HepG2 (cell line): Measurements from ENCODE around the gene LRRC74B. TPM values are rescaled to one million over a fixed set of nuclear protein-coding genes. Genes with fewer than 3 reads are reported as not detected.
"Not testable (repeated sequence)": the region's sequence is repeated elsewhere in the genome, so short reads cannot be mapped to it uniquely, and the experiment has no call there.

Experiments
- ATAC-seq: fragments of 200-7000 bp; cut with Tn5 transposase; 3 replicates; pipeline ENCODE4 v1.9.1; 2020; ENCODE audit warnings: mild to moderate bottlenecking, moderate library complexity
- BruUV-seq: library from RNA; stranded (reverse); fragments of 400-500 nt; replicated peaks from 2 replicates; lab custom pipeline; 2021; lab: Mats Ljungman, UMichigan
- CTCF ChIA-PET: fragments of 300-600 bp; formaldehyde crosslinking; extraction: SDS; loops from one replicate; lab custom pipeline; 2021; ENCODE audit warnings: low total read pairs, inconsistent platforms, low intra/inter-chr PET ratio; lab: Yijun Ruan, JAX
- POLR2A ChIA-PET: fragments of 350-600 bp; sonication (Branson Sonifier 250); formaldehyde crosslinking; loops from one replicate; lab custom pipeline; 2020; ENCODE audit warnings: antibody characterized with exemption, inconsistent platforms; lab: Yijun Ruan, JAX
- DNase-seq: peaks from one replicate; pipeline ENCODE4 v3.0.0-alpha.2; 2015; ENCODE audit warnings: low spot score
- FAIRE-seq: peaks from 3 replicates; lab custom pipeline; 2011; peaks lifted over from hg19 to GRCh38; lab: Jason Lieb, UNC
- H2AFZ ChIP-seq: one replicate; pipeline ENCODE4 v1.6.1; 2011; ENCODE audit warnings: low read length, inconsistent platforms
- H3K27ac ChIP-seq: fragments of 300-600 bp; 3 replicates; pipeline ENCODE4 v1.8.0; 2011; ENCODE audit warnings: mixed run types, mild to moderate bottlenecking, mixed read lengths, low read length, inconsistent platforms; ENCODE audit not compliant: insufficient read depth; ENCODE audit errors: extremely low read length
- H3K27me3 ChIP-seq, 2 experiments: fragments of 200-600 bp in 1 of 2; 2 replicates in 1 of 2; 3 replicates in 1 of 2; pipeline versions ENCODE4 v1.6.0 to v1.8.0; 2011; ENCODE audit warnings: low read length in 2 of 2, mild to moderate bottlenecking in 2 of 2, moderate library complexity in 2 of 2, inconsistent platforms in 1 of 2; ENCODE audit not compliant: insufficient read depth in 2 of 2, control insufficient read depth in 1 of 2
- H3K36me3 ChIP-seq, 2 experiments: fragments of 200-600 bp in 1 of 2; replicated peaks in 1 of 2; 2 replicates in 1 of 2; 3 replicates in 1 of 2; pipeline versions ENCODE4 v1.5.1 to v1.8.0; 2011; ENCODE audit warnings: low read length in 2 of 2, inconsistent platforms in 1 of 2; ENCODE audit not compliant: insufficient read depth in 2 of 2, control insufficient read depth in 1 of 2
- H3K4me1 ChIP-seq: 2 replicates; pipeline ENCODE4 v1.5.1; 2012; ENCODE audit warnings: low read length, inconsistent platforms; ENCODE audit not compliant: insufficient read depth
- H3K4me2 ChIP-seq: 2 replicates; pipeline ENCODE4 v1.6.0; 2011; ENCODE audit warnings: low read depth, low read length, inconsistent platforms
- H3K4me3 ChIP-seq, 3 experiments: fragments of 200-600 bp in 1 of 3; sonication (generic), shearing (Covaris generic) in 1 of 3; replicated peaks in 1 of 3; 2 replicates each; pipeline ENCODE4 v1.5.1; 2011 to 2016; ENCODE audit warnings: low read length in 3 of 3, inconsistent platforms in 2 of 3, low read depth in 2 of 3, mild to moderate bottlenecking in 2 of 3, control low read depth in 1 of 3, mixed read lengths in 1 of 3; ENCODE audit not compliant: insufficient read depth in 1 of 3
- H3K79me2 ChIP-seq: one replicate; pipeline ENCODE4 v1.6.1; 2011; ENCODE audit warnings: low read length, inconsistent platforms; ENCODE audit not compliant: insufficient read depth
- H3K9ac ChIP-seq: 2 replicates; pipeline ENCODE4 v1.6.0; 2011; ENCODE audit warnings: mild to moderate bottlenecking, low read depth, low read length, inconsistent platforms; ENCODE audit not compliant: insufficient read depth
- H3K9me3 ChIP-seq: 2 replicates; pipeline ENCODE4 v1.5.1; 2012; ENCODE audit warnings: mild to moderate bottlenecking, low read length
- H4K20me1 ChIP-seq: 2 replicates; pipeline ENCODE4 v1.6.0; 2011; ENCODE audit warnings: inconsistent platforms, mild to moderate bottlenecking, low read length, moderate library complexity; ENCODE audit not compliant: insufficient read depth
- CCAR2 ChIP-seq: fragments of 200-400 bp; formaldehyde crosslinking; optimal IDR thresholded peaks from 2 replicates; pipeline ENCODE3; 2018; ENCODE audit warnings: low read depth, mild to moderate bottlenecking, low read length, moderate library complexity
- HNRNPL ChIP-seq: fragments of 200-400 bp; formaldehyde crosslinking; IDR thresholded peaks from 2 replicates; pipeline ENCODE4 v1.6.1; 2017; ENCODE audit warnings: mild to moderate bottlenecking, low read depth, low read length
- SNAI1 ChIP-seq: sonication (generic); formaldehyde crosslinking; IDR thresholded peaks from 2 replicates; pipeline ENCODE4 v1.5.0; 2020; ENCODE audit warnings: mild to moderate bottlenecking, missing genetic modification reagents, borderline replicate concordance
- TSC22D2 ChIP-seq: sonication (generic); formaldehyde crosslinking; IDR thresholded peaks from 2 replicates; pipeline ENCODE4 v1.5.1; 2020; ENCODE audit warnings: missing genetic modification reagents, mild to moderate bottlenecking, borderline replicate concordance
- ZNF782 ChIP-seq: sonication (generic); formaldehyde crosslinking; IDR thresholded peaks from 2 replicates; pipeline ENCODE4 v1.4.0; 2020; ENCODE audit warnings: missing genetic modification reagents, mild to moderate bottlenecking, borderline replicate concordance
- ZNF792 ChIP-seq: IDR thresholded peaks from 2 replicates; pipeline ENCODE4 v1.6.1; 2016
- WGBS: methylation state at CpG from one replicate; pipeline ENCODE4 v1.1.6; 2017; ENCODE audit warnings: low lambda C conversion rate; 5-methylcytosine and 5-hydroxymethylcytosine counted together
- in situ Hi-C: cut with HindIII; loops from 2 replicates; pipeline ENCODE4 v1.10.0; 2017; ENCODE audit warnings: low pct_unique_long_range_greater_than_20kb; ENCODE audit not compliant: extremely low pct_ligation_motif_present
- intact Hi-C: fragments of 100-400 bp; cut with micrococcal nuclease; formaldehyde crosslinking; loops from one replicate; pipeline ENCODE4 v1.10.0; 2022; ENCODE audit not compliant: unreplicated experiment
- polyA plus RNA-seq, 8 experiments: library from polyadenylated mRNA; depleted of rRNA in 3 of 8; stranded (reverse) in 7 of 8; unstranded in 1 of 8; fragments of >200 nt; fragmentation: Illumina TruSeq in 4 of 8; extraction: Trizol in 4 of 8; gene quantifications; 2 replicates each; pipeline versions ENCODE4 v1.2.1 to v1.2.3, GENCODE V29; 2011 to 2016; ENCODE audit warnings: low read depth in 4 of 8, missing spikeins in 1 of 8, mixed read lengths in 1 of 8; ENCODE audit not compliant: insufficient read depth in 1 of 8
- total RNA-seq, 5 experiments: library from RNA; depleted of rRNA; stranded (reverse); fragments of >200 nt; fragmentation: Illumina TruSeq; extraction: Trizol; gene quantifications; 2 replicates each; pipeline ENCODE4 v1.2.3, GENCODE V29; 2016; ENCODE audit warnings: low read depth in 1 of 5

Gene LRRC74B
- total and polyA plus RNA-seq, 2 of the 13 experiments (the other 11 are each of a cell fraction or from before 2014, with no cell fraction given), result not detected

DNA sequence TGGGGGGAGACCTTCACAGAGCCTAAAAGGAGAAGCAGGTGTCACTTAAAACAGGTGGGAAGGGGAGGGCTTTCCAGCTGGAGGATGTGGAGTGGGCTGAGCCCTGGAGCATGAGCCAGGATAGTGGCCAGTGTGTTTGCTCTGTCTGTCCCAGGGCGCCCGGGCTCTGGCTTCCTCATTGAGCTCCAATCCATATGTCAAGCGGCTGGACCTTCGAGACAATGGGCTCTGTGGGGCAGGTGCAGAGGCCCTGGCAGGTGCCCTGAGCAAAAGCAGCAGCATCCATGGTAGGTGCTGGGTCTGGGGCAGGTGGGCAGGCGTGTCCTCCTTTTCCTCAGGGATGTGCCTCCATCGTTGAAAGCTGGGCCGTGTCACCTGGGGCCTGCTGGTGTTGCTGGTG lies 2.0 kb downstream of the LRRC74B start:
- no peak overlapping the region for H3K4me2 ChIP-seq
- in situ Hi-C loops, result no loop called here
- TF ChIP-seq ZNF782 (CRISPR knock-in tag) (no peak), TSC22D2 (CRISPR knock-in tag) (no peak), ZNF792 (CRISPR knock-in tag) (no peak), SNAI1 (CRISPR knock-in tag) (no peak), CCAR2 (no peak), HNRNPL (no peak)
- no peaks in the 10 kb centered on the region for H3K36me3 ChIP-seq
- H3K4me1 ChIP-seq, result peaks cover 12% of the 10 kb centered on the region; the same call in 1 of the 2 replicates
- H3K4me3 ChIP-seq, result no peak overlapping the region
- peaks cover 7 to 40% of the 10 kb centered on the region in 2 experiments; a peak in 4 of 5 replicates for H3K27me3 ChIP-seq
- ChIA-PET CTCF (no interaction called here), POLR2A (no interaction called here)
- H3K27ac ChIP-seq, result no peak overlapping the region
- H3K9ac ChIP-seq, result no peak overlapping the region
- WGBS, result no CpG with 5 or more reads among the region's 7 CpGs
- H3K9me3 ChIP-seq, result no peaks in the 10 kb centered on the region
- FAIRE-seq (no peak), ATAC-seq (no peak), DNase-seq (no peak)
- intact Hi-C loops, result no loop called here
- no TSS peak for BruUV-seq
- no peaks in the 10 kb centered on the region for H3K79me2 ChIP-seq
- H2AFZ ChIP-seq, result no peak overlapping the region
- no peaks in the 10 kb centered on the region; the same call in 1 of the 2 replicates for H4K20me1 ChIP-seq

DNA sequence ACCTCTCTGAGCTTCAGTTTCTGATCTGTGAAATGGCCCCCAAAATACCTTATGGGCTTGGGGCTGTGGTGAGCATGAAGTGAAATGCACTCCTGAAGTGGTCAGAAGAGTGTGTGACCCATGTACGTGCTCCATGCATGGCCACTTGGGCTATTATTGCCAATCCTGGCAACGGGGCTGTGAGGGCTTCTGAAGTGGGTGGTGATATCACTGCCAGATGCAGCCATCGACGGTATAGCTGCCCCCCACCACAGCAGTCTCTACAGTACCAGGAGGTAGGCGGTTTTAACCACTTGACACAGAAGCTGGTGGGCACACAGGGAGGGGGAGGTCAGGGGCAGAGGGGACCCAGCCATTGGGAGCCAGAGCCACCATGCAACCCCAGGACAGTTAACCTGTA lies 2.7 kb downstream of the LRRC74B start:
- in situ Hi-C loops, H3K4me3 ChIP-seq, H3K36me3 ChIP-seq, H3K4me2 ChIP-seq, H4K20me1 ChIP-seq, H2AFZ ChIP-seq, H3K9ac ChIP-seq, H3K27ac ChIP-seq, CTCF ChIA-PET, POLR2A ChIA-PET, H3K9me3 ChIP-seq, intact Hi-C loops, ATAC-seq, H3K79me2 ChIP-seq, FAIRE-seq, BruUV-seq, DNase-seq: not testable (repeated sequence)
- peaks cover 4 to 44% of the 10 kb centered on the region in 2 experiments; a peak in 3 of 5 replicates for H3K27me3 ChIP-seq
- peaks cover 12% of the 10 kb centered on the region; the same call in 1 of the 2 replicates for H3K4me1 ChIP-seq
- WGBS, result 0% methylated on average over 1 of the region's 5 CpGs

DNA sequence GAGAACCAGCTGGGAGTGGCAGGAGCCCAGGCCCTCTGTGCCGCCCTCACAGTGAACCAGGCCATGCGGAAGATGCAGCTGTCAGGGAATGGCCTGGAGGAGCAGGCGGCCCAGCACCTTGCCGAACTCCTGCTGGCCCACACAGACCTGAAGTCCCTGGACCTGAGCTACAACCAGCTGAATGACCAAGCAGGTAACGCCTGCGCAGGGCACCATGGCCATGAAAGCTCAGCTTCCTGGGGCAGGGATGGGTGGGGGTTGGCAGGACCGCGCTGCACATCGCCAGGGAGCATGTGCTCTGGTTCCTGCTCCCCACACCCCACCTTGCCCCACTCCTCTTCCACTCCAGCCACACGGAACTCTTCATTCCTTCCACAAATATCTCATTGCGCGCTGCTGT lies 3.2 kb downstream of the LRRC74B start:
- not testable (repeated sequence) for BruUV-seq, FAIRE-seq
- H3K4me1 ChIP-seq, result peaks cover 12% of the 10 kb centered on the region; the same call in 1 of the 2 replicates

More for the DNA sequence above, 3.2 kb downstream of the LRRC74B start:
- WGBS, result no CpG with 5 or more reads among the region's 12 CpGs
- H3K27ac ChIP-seq, ATAC-seq, H3K9ac ChIP-seq, H2AFZ ChIP-seq, in situ Hi-C loops, CTCF ChIA-PET, POLR2A ChIA-PET, H3K9me3 ChIP-seq, intact Hi-C loops, H3K4me2 ChIP-seq, H3K36me3 ChIP-seq, H3K79me2 ChIP-seq, H3K4me3 ChIP-seq, H4K20me1 ChIP-seq, DNase-seq: not testable (repeated sequence)
- peaks cover 4 to 43% of the 10 kb centered on the region in 2 experiments; a peak in 3 of 5 replicates for H3K27me3 ChIP-seq
